ENCODE measurements around the gene EPHA6. TPM values are rescaled to one million over a fixed set of nuclear protein-coding genes. Genes with fewer than 3 reads are reported as not detected.

EPHA6 gene
- total and polyA plus RNA-seq, 2 experiments from 2014 or later: not detected

DNA sequence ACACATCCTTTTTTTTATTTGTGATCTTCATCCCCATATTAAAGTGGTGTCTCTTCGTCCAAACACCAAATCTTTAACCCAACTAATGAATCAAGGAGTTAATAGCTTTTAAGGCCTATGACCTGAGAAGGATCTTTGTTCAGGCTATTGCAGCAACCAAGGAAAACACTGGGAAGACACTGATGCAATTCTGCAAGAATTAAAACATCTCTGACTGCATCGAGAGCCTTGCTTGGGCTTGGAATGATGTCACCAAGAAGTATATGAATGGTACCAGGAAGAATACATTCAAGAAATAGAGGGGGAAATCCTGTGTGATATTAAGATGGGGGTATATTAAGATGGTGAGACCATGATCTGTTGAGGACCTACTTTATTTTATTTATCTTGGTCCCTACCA lies 736.0 kb downstream of the EPHA6 start:
- no peak overlapping the region for H3K9ac ChIP-seq
- H3K27me3 ChIP-seq (replicated peaks; ENCODE audit: insufficient read depth): no peaks in the 10 kb centered on the region
- H3K9me2 ChIP-seq (ENCODE audit: insufficient read depth): no peaks in the 10 kb centered on the region
- no peaks in the 10 kb centered on the region for H3K4me1 ChIP-seq (ENCODE audit: insufficient read depth)
- no peak overlapping the region for H2AFZ ChIP-seq
- H3K9me3 ChIP-seq (ENCODE audit: low read depth): no peaks in the 10 kb centered on the region
- no peak for TF ChIP-seq EZH2 (IDR thresholded peaks at IDR 0.05; ENCODE audit: insufficient read depth, poor library complexity, severe bottlenecking)
- TF ChIP-seq EZH2phosphoT487 (IDR thresholded peaks at IDR 0.05; ENCODE audit: insufficient read depth, low read depth): no peak
- DNase-seq: no peak
- H3K36me3 ChIP-seq (ENCODE audit: low read depth): no peaks in the 10 kb centered on the region
- H4K20me1 ChIP-seq (ENCODE audit: insufficient read depth): no peaks in the 10 kb centered on the region
- in situ Hi-C loops (cut with MboI): no loop called here
- no peak overlapping the region for H3K27ac ChIP-seq
- WGBS, 2 experiments (ENCODE audit: low coverage in 1 of 2, low lambda C conversion rate in 2 of 2, missing lambda C conversion rate in 2 of 2): 8 to 15% methylated on average over 2 of the region's 2 CpGs
- H3K4me2 ChIP-seq (ENCODE audit: unreplicated experiment): no peak overlapping the region
- H3K79me2 ChIP-seq (ENCODE audit: insufficient read depth): no peaks in the 10 kb centered on the region
- no peak overlapping the region for H3K4me3 ChIP-seq
- no peaks in the 10 kb centered on the region for H3F3A ChIP-seq (ENCODE audit: insufficient read depth)

DNA sequence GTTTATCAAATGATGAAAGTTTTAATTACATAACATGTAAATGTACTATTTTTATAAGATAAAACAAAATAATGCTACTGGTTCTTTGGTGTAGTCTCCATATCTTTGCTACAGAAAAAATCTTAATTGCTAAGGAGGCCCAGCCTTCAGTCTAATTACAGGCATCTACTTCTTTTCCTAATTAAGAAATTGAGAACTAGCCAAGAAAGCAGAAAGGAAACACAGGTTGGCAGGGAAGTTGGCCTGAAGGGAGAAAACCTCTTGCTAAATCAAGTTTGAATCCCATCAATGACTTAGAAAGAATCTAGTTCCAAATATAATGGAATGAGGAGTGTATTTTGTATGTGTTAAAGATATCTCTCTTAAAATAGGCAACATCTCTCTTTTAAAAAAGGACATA lies 737.8 kb downstream of the EPHA6 start:
- TF ChIP-seq EZH2phosphoT487 (IDR thresholded peaks at IDR 0.05; ENCODE audit: insufficient read depth, low read depth) (no peak), EZH2 (IDR thresholded peaks at IDR 0.05; ENCODE audit: insufficient read depth, poor library complexity, severe bottlenecking) (no peak)
- no peaks in the 10 kb centered on the region for H3K9me3 ChIP-seq (ENCODE audit: low read depth)
- H3F3A ChIP-seq (ENCODE audit: insufficient read depth): no peaks in the 10 kb centered on the region
- H3K4me1 ChIP-seq (ENCODE audit: insufficient read depth): no peaks in the 10 kb centered on the region
- in situ Hi-C loops (cut with MboI): no loop called here
- H3K9me2 ChIP-seq (ENCODE audit: insufficient read depth): no peaks in the 10 kb centered on the region
- H3K36me3 ChIP-seq (ENCODE audit: low read depth): no peaks in the 10 kb centered on the region
- no peak overlapping the region for H3K4me2 ChIP-seq (ENCODE audit: unreplicated experiment)
- H3K9ac ChIP-seq: no peak overlapping the region
- no peak overlapping the region for H3K27ac ChIP-seq
- H2AFZ ChIP-seq: no peak overlapping the region
- no peak overlapping the region for H3K4me3 ChIP-seq
- H3K79me2 ChIP-seq (ENCODE audit: insufficient read depth): no peaks in the 10 kb centered on the region
- H4K20me1 ChIP-seq (ENCODE audit: insufficient read depth): no peaks in the 10 kb centered on the region
- DNase-seq: no peak
- no peaks in the 10 kb centered on the region for H3K27me3 ChIP-seq (replicated peaks; ENCODE audit: insufficient read depth)

DNA sequence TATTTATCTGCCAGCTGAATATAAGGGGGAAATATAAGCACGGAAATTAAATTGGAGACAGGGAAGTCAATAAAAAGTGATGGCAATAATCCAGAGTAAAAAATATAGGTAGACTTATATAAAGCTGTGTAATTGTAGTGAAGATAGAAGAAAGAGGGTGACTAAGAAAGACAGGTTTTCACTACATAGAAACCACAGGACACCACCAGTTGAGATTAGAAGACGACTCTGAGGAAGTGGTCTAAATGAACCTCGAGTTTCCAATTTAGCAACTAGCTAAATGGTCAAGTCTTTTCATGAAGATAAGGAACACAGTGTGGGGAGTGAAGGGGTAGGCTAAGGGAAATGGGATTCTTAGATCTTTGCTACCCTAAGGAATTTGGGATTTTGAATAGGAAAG lies 761.3 kb downstream of the EPHA6 start:
- no peak overlapping the region for H3K4me3 ChIP-seq
- TF ChIP-seq EZH2 (IDR thresholded peaks at IDR 0.05; ENCODE audit: insufficient read depth, poor library complexity, severe bottlenecking) (no peak), EZH2phosphoT487 (IDR thresholded peaks at IDR 0.05; ENCODE audit: insufficient read depth, low read depth) (no peak)
- H3K9me2 ChIP-seq (ENCODE audit: insufficient read depth): no peaks in the 10 kb centered on the region
- H3K27me3 ChIP-seq (replicated peaks; ENCODE audit: insufficient read depth): no peaks in the 10 kb centered on the region
- no peak overlapping the region for H2AFZ ChIP-seq
- H3K4me2 ChIP-seq (ENCODE audit: unreplicated experiment): no peak overlapping the region
- no peak for DNase-seq
- WGBS, 2 experiments (ENCODE audit: low coverage in 1 of 2, low lambda C conversion rate in 2 of 2, missing lambda C conversion rate in 2 of 2): 19% methylated on average over 3 of the region's 3 CpGs
- H3K9ac ChIP-seq: no peak overlapping the region
- H3K9me3 ChIP-seq (ENCODE audit: low read depth): no peaks in the 10 kb centered on the region
- no peaks in the 10 kb centered on the region for H4K20me1 ChIP-seq (ENCODE audit: insufficient read depth)
- H3K27ac ChIP-seq: no peak overlapping the region
- no peaks in the 10 kb centered on the region for H3K4me1 ChIP-seq (ENCODE audit: insufficient read depth)
- in situ Hi-C loops (cut with MboI): no loop called here
- no peaks in the 10 kb centered on the region for H3K79me2 ChIP-seq (ENCODE audit: insufficient read depth)
- no peaks in the 10 kb centered on the region for H3F3A ChIP-seq (ENCODE audit: insufficient read depth)
- H3K36me3 ChIP-seq (ENCODE audit: low read depth): no peaks in the 10 kb centered on the region

DNA sequence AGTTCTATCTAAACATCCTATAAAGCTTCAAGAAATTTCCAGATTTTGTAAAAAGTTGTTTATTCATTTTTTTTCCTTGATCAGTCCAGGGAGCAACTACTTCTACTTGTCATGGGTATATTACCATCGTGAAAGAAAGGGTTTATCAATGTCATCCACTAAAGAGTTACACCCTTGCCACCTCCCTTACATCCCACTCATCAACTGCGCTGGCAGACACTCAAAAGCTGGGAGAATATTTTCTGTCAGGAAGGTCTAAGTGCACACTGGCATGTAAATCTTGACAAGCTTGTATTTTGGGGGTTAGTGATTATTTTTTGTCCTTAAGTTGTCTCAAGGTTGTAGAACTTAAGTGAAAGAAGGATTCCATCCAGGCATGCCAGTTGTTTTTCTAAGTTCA lies 761.8 kb downstream of the EPHA6 start:
- Histone ChIP-seq H3K36me3 (ENCODE audit: low read depth) (no peaks in the 10 kb centered on the region), H3K79me2 (ENCODE audit: insufficient read depth) (no peaks in the 10 kb centered on the region), H4K20me1 (ENCODE audit: insufficient read depth) (no peaks in the 10 kb centered on the region), H3K9me2 (ENCODE audit: insufficient read depth) (no peaks in the 10 kb centered on the region), H3K4me3 (no peak overlapping the region), H3K4me1 (ENCODE audit: insufficient read depth) (no peaks in the 10 kb centered on the region), H3K9me3 (ENCODE audit: low read depth) (no peaks in the 10 kb centered on the region), H3K4me2 (ENCODE audit: unreplicated experiment) (no peak overlapping the region), H3K27me3 (replicated peaks; ENCODE audit: insufficient read depth) (no peaks in the 10 kb centered on the region), H3F3A (ENCODE audit: insufficient read depth) (no peaks in the 10 kb centered on the region), H3K27ac (no peak overlapping the region), H2AFZ (no peak overlapping the region), H3K9ac (no peak overlapping the region)
- WGBS, 2 experiments (ENCODE audit: low coverage in 1 of 2, low lambda C conversion rate in 2 of 2, missing lambda C conversion rate in 2 of 2): 16 to 17% methylated on average over 2 of the region's 2 CpGs
- DNase-seq: no peak
- in situ Hi-C loops (cut with MboI): no loop called here
- TF ChIP-seq EZH2phosphoT487 (IDR thresholded peaks at IDR 0.05; ENCODE audit: insufficient read depth, low read depth) (no peak), EZH2 (IDR thresholded peaks at IDR 0.05; ENCODE audit: insufficient read depth, poor library complexity, severe bottlenecking) (no peak)

DNA sequence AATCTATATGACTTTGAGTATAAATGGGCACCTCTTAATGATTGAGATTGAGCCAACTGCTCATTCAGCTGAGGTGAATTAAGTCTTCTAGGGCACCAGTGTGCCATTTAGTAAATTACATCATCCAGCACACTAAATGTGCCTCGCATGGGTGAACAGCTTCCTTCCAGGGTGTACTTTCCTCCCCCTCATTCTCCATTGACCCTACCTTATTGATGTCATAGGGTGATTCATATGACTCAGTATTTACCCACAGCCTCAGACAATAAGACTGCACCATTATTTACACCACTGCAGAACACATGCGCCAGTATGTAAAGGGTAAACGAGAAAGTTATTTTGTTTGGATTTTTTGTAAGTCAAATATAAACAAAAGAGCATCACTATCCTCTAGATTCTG lies 765.0 kb downstream of the EPHA6 start:
- no peaks in the 10 kb centered on the region for H3F3A ChIP-seq (ENCODE audit: insufficient read depth)
- no peaks in the 10 kb centered on the region for H3K79me2 ChIP-seq (ENCODE audit: insufficient read depth)
- TF ChIP-seq EZH2phosphoT487 (IDR thresholded peaks at IDR 0.05; ENCODE audit: insufficient read depth, low read depth) (no peak), EZH2 (IDR thresholded peaks at IDR 0.05; ENCODE audit: insufficient read depth, poor library complexity, severe bottlenecking) (no peak)
- no peaks in the 10 kb centered on the region for H4K20me1 ChIP-seq (ENCODE audit: insufficient read depth)
- H3K36me3 ChIP-seq (ENCODE audit: low read depth): no peaks in the 10 kb centered on the region
- H3K4me2 ChIP-seq (ENCODE audit: unreplicated experiment): no peak overlapping the region
- no peak overlapping the region for H3K27ac ChIP-seq
- no peak overlapping the region for H2AFZ ChIP-seq
- H3K9me3 ChIP-seq (ENCODE audit: low read depth): no peaks in the 10 kb centered on the region
- H3K9me2 ChIP-seq (ENCODE audit: insufficient read depth): no peaks in the 10 kb centered on the region
- no peak overlapping the region for H3K4me3 ChIP-seq
- H3K9ac ChIP-seq: no peak overlapping the region
- H3K4me1 ChIP-seq (ENCODE audit: insufficient read depth): no peaks in the 10 kb centered on the region
- no peak for DNase-seq
- in situ Hi-C loops (cut with MboI): no loop called here
- WGBS, 2 experiments (ENCODE audit: low coverage in 1 of 2, low lambda C conversion rate in 2 of 2, missing lambda C conversion rate in 2 of 2): 45 to 47% methylated on average over 3 of the region's 3 CpGs
- H3K27me3 ChIP-seq (replicated peaks; ENCODE audit: insufficient read depth): no peaks in the 10 kb centered on the region

Measured in GM23248 (cell line).